Mucosa of rectum (tissue), 2 donors: ENCODE data around the gene STAT6.
"Not testable (repeated sequence)": the region's sequence is repeated elsewhere in the genome, so short reads cannot be mapped to it uniquely, and the experiment has no call there.

ENCODE experiments used
- H3K27ac ChIP-seq, 2 donors: one replicate each; pipeline ENCODE4 v1.7.0; 2013; ENCODE audit warnings: inconsistent platforms in 2 of 2, low read depth in 2 of 2, low read length in 2 of 2
- H3K27me3 ChIP-seq, 2 donors: one replicate each; pipeline ENCODE4 v1.7.0; 2013; ENCODE audit warnings: low read length in 2 of 2; ENCODE audit not compliant: control insufficient read depth in 2 of 2, insufficient read depth in 2 of 2
- H3K36me3 ChIP-seq, 2 donors: one replicate each; pipeline ENCODE4 v1.7.0; 2013; ENCODE audit warnings: low read length in 2 of 2; ENCODE audit not compliant: control insufficient read depth in 2 of 2, insufficient read depth in 2 of 2
- H3K4me1 ChIP-seq, 2 donors: one replicate each; pipeline ENCODE4 v1.7.0; 2013; ENCODE audit warnings: low read length in 2 of 2, mild to moderate bottlenecking in 1 of 2; ENCODE audit not compliant: control insufficient read depth in 2 of 2, insufficient read depth in 2 of 2
- H3K4me3 ChIP-seq, 2 donors: one replicate each; pipeline ENCODE4 v1.7.0; 2013; ENCODE audit warnings: low read length in 2 of 2
- H3K9ac ChIP-seq, 2 donors: one replicate each; pipeline ENCODE4 v1.7.0; 2013; ENCODE audit warnings: low read length in 2 of 2, low read depth in 1 of 2, mild to moderate bottlenecking in 1 of 2
- H3K9me3 ChIP-seq, 2 donors: one replicate each; pipeline ENCODE4 v1.7.0; 2013; ENCODE audit warnings: low read length in 2 of 2; ENCODE audit not compliant: control insufficient read depth in 2 of 2
- donor health status: healthy.
- donor health status: Normal muscosa, but diverticular disease.

Gene STAT6

DNA sequence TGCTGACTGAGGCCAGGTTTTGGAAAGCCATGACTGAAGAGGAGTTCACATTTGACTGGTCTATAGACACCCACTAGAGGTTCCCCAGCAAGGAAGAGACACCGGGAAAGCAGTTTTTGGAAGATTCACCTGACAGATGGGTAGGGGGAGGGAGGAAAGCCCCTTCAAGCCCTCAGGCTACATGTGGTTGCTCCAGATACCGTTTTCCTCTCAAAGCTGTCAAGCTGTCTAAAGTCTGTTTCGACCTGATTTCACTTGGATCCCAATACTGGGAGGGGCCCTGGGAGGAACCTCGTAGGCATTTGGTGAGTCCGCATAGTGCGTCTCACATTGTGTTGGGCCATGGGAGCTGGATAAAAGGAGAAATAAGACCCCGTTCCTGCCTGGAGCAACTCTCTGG lies 15.4 kb upstream of the STAT6 start:
- Histone ChIP-seq H3K9me3 (no peaks in the 10 kb centered on the region), H3K4me3 (peak overlapping the region in 1 of 2 donors; percentile 87), H3K9ac (peak overlapping the region; percentile 44 to 92), H3K27ac (peak overlapping the region; percentile 97 to 98), H3K27me3 (no peaks in the 10 kb centered on the region), H3K4me1 (peaks cover 5 to 28% of the 10 kb centered on the region in 2 donors), H3K36me3 (no peaks in the 10 kb centered on the region)

DNA sequence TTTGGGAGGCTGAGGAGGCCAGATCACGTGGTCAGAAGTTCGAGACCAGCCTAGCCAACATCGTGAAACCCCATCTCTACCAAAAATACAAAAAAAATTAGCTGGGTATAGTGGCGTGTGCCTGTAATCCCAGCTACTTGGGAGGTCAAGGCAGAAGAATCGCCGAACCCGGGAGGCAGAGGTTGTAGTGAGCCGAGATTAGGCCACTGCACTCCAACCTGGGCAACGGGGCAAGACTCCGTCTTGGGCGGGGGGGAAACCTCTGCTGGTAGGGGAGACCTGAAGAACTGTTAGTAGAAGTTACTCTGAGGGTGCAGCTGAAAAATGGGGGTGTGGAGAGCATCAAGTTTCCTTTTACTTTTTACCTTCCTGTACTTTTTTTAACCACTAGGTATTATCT lies 14.9 kb upstream of the STAT6 start:
- H3K27ac ChIP-seq, result no peak overlapping the region
- H3K9me3 ChIP-seq, result no peaks in the 10 kb centered on the region
- H3K36me3 ChIP-seq, result no peaks in the 10 kb centered on the region
- no peak overlapping the region for H3K4me3 ChIP-seq
- no peak overlapping the region for H3K9ac ChIP-seq
- peaks cover 5 to 23% of the 10 kb centered on the region in 2 donors for H3K4me1 ChIP-seq
- no peaks in the 10 kb centered on the region for H3K27me3 ChIP-seq

GRCh38 chr12:57124261-57124877 lies 13.2 kb upstream of the STAT6 start:
- Histone ChIP-seq H3K27me3 (no peaks in the 10 kb centered on the region), H3K4me1 (peaks cover 3 to 10% of the 10 kb centered on the region in 2 donors), H3K27ac (no peak overlapping the region), H3K36me3 (no peaks in the 10 kb centered on the region), H3K9ac (no peak overlapping the region), H3K9me3 (no peaks in the 10 kb centered on the region), H3K4me3 (no peak overlapping the region)

GRCh38 chr12:57123813-57124212 lies 12.7 kb upstream of the STAT6 start:
- peaks cover 3 to 9% of the 10 kb centered on the region in 2 donors for H3K4me1 ChIP-seq
- no peaks in the 10 kb centered on the region for H3K9me3 ChIP-seq
- no peaks in the 10 kb centered on the region for H3K27me3 ChIP-seq
- no peak overlapping the region for H3K9ac ChIP-seq
- no peaks in the 10 kb centered on the region for H3K36me3 ChIP-seq
- no peak overlapping the region for H3K27ac ChIP-seq
- no peak overlapping the region for H3K4me3 ChIP-seq

DNA sequence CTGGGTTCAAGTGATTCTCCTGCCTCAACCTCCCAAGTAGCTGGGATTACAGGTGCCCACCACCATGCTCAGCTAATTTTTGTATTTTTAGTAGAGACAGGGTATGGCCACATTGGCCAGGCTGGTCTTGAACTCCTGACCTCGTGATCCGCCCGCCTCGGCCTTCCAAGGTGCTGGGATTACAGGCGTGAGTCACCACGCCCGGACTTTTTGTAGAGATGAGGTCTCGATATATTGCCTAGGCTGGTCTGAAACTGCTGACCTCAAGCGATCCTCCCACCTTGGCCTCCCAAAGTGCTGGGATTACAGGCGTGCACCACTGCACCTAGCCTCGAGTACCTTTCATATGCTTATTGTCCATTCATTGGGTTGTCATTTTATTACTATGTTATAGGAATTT lies 9.6 kb upstream of the STAT6 start:
- H3K9me3 ChIP-seq, H3K27me3 ChIP-seq, H3K4me1 ChIP-seq, H3K4me3 ChIP-seq, H3K9ac ChIP-seq, H3K36me3 ChIP-seq, H3K27ac ChIP-seq: not testable (repeated sequence)

- H3K9me3 ChIP-seq, result no peaks in the 10 kb centered on the region
These were observed 8.3 kb upstream of the STAT6 start for GRCh38 chr12:57119294-57120085.

GRCh38 chr12:57118711-57119271 lies 7.6 kb upstream of the STAT6 start:
- Histone ChIP-seq H3K27me3 (no peaks in the 10 kb centered on the region), H3K9me3 (no peaks in the 10 kb centered on the region), H3K4me1 (no peaks in the 10 kb centered on the region), H3K27ac (no peak overlapping the region), H3K36me3 (no peaks in the 10 kb centered on the region), H3K4me3 (no peak overlapping the region), H3K9ac (no peak overlapping the region)

More at GRCh38 chr12:57119294-57120085, 8.3 kb upstream of the STAT6 start:
- no peak overlapping the region for H3K9ac ChIP-seq
- no peak overlapping the region for H3K4me3 ChIP-seq
- H3K27me3 ChIP-seq, result no peaks in the 10 kb centered on the region
- H3K36me3 ChIP-seq, result no peaks in the 10 kb centered on the region
- H3K27ac ChIP-seq, result no peak overlapping the region
- H3K4me1 ChIP-seq, result no peaks in the 10 kb centered on the region

GRCh38 chr12:57116580-57117281 lies 5.6 kb upstream of the STAT6 start:
- H3K27ac ChIP-seq, result no peak overlapping the region
- no peak overlapping the region for H3K4me3 ChIP-seq
- H3K9me3 ChIP-seq, result no peaks in the 10 kb centered on the region
- H3K36me3 ChIP-seq, result no peaks in the 10 kb centered on the region
- peaks cover 3 to 8% of the 10 kb centered on the region in 2 donors for H3K4me1 ChIP-seq
- no peaks in the 10 kb centered on the region for H3K27me3 ChIP-seq
- H3K9ac ChIP-seq, result no peak overlapping the region

GRCh38 chr12:57112492-57113294 lies 1.5 kb upstream of the STAT6 start:
- peak overlapping the region; percentile 99 for H3K9ac ChIP-seq
- no peaks in the 10 kb centered on the region for H3K9me3 ChIP-seq
- no peaks in the 10 kb centered on the region for H3K27me3 ChIP-seq
- H3K4me1 ChIP-seq, result peaks cover 18 to 23% of the 10 kb centered on the region in 2 donors
- peak overlapping the region; percentile 99 to 100 for H3K27ac ChIP-seq
- peaks cover 7 to 8% of the 10 kb centered on the region in 2 donors for H3K36me3 ChIP-seq
- H3K4me3 ChIP-seq, result peak overlapping the region; percentile 95 to 98
